H1 (cell line): Measurements from ENCODE around the gene PHKA1. TPM values are rescaled to one million over a fixed set of nuclear protein-coding genes. Genes with fewer than 3 reads are reported as not detected.

ENCODE experiments used
- CTCF ChIA-PET: fragments of 300-600 bp; sonication (Branson Sonifier 250); formaldehyde crosslinking; loops from one replicate; lab custom pipeline; 2021; ENCODE audit not compliant: partially characterized antibody; lab: Charles Lee
- POLR2A ChIA-PET: fragments of 300-600 bp; sonication (Branson Sonifier 250); formaldehyde crosslinking; loops from one replicate; lab custom pipeline; 2021; ENCODE audit warnings: inconsistent platforms; ENCODE audit not compliant: partially characterized antibody; lab: Charles Lee
- DNase-seq, 2 experiments: peaks; one replicate each; pipeline versions ENCODE4 v3.0.0 to v3.0.0-alpha.2; 2010 to 2022; ENCODE audit warnings: low spot score in 2 of 2, low read depth in 1 of 2, mixed read lengths in 1 of 2
- FAIRE-seq: peaks from 2 replicates; lab custom pipeline; 2011; peaks lifted over from hg19 to GRCh38; lab: Jason Lieb, UNC
- H2AFZ ChIP-seq: 2 replicates; pipeline ENCODE4 v1.8.1; 2012; ENCODE audit warnings: low read length, inconsistent platforms
- H2AK5ac ChIP-seq: 2 replicates; pipeline ENCODE4 v1.6.1; 2013; ENCODE audit warnings: low read depth, low read length
- H2BK120ac ChIP-seq: replicated peaks from 2 replicates; pipeline ENCODE3; 2013; ENCODE audit warnings: low read depth, low read length, inconsistent platforms
- H2BK12ac ChIP-seq: 2 replicates; pipeline ENCODE4 v1.6.1; 2013; ENCODE audit warnings: low read depth, low read length
- H2BK15ac ChIP-seq: 2 replicates; pipeline ENCODE4 v1.6.1; 2013; ENCODE audit warnings: low read length
- H2BK20ac ChIP-seq: 2 replicates; pipeline ENCODE4 v1.6.1; 2013; ENCODE audit warnings: low read length
- H2BK5ac ChIP-seq: 2 replicates; pipeline ENCODE4 v1.6.1; 2013; ENCODE audit warnings: low read depth, low read length
- H3K14ac ChIP-seq: 2 replicates; pipeline ENCODE4 v1.6.1; 2013; ENCODE audit warnings: inconsistent platforms; ENCODE audit not compliant: insufficient read length
- H3K18ac ChIP-seq: 2 replicates; pipeline ENCODE4 v1.6.1; 2013; ENCODE audit warnings: low read length; ENCODE audit errors: extremely low read depth
- H3K23ac ChIP-seq: 2 replicates; pipeline ENCODE4 v1.6.1; 2013; ENCODE audit warnings: inconsistent platforms; ENCODE audit not compliant: insufficient read length
- H3K23me2 ChIP-seq: 2 replicates; pipeline ENCODE4 v1.6.1; 2013; ENCODE audit warnings: low read depth, low read length
- H3K27ac ChIP-seq: 2 replicates; pipeline ENCODE4 v1.6.1; 2011; ENCODE audit warnings: low read depth, low read length, inconsistent platforms
- H3K27me3 ChIP-seq, 4 experiments: replicated peaks in 1 of 4; 1 replicate in 1 of 4; 2 replicates in 3 of 4; pipeline versions ENCODE4 v1.6.1 to v1.8.1; 2011 to 2013; ENCODE audit warnings: low read length in 3 of 4, mild to moderate bottlenecking in 3 of 4, inconsistent platforms in 2 of 4, mixed read lengths in 2 of 4, moderate library complexity in 1 of 4; ENCODE audit not compliant: control insufficient read depth in 3 of 4, insufficient read depth in 3 of 4; ENCODE audit errors: extremely low read depth in 1 of 4
- H3K36me3 ChIP-seq, 4 experiments: 2 replicates each; pipeline versions ENCODE4 v1.6.1 to v1.8.1; 2011 to 2013; ENCODE audit warnings: mild to moderate bottlenecking in 4 of 4, low read length in 3 of 4, moderate library complexity in 2 of 4, control low read depth in 1 of 4, inconsistent platforms in 1 of 4; ENCODE audit not compliant: insufficient read depth in 4 of 4, control insufficient read depth in 2 of 4
- H3K4ac ChIP-seq: replicated peaks from 2 replicates; pipeline ENCODE3; 2013; ENCODE audit warnings: low read length, low read depth, mixed read lengths, inconsistent platforms; ENCODE audit not compliant: insufficient read length
- H3K4me1 ChIP-seq, 4 experiments: replicated peaks in 1 of 4; 1 replicate in 1 of 4; 2 replicates in 3 of 4; pipeline versions ENCODE4 v1.6.1 to v1.8.1; 2011 to 2013; ENCODE audit warnings: low read length in 3 of 4, inconsistent platforms in 2 of 4, mixed read lengths in 1 of 4; ENCODE audit not compliant: insufficient read depth in 4 of 4, control insufficient read depth in 3 of 4
- H3K4me2 ChIP-seq, 2 experiments: 2 replicates each; pipeline versions ENCODE4 v1.6.1 to v1.8.1; 2011 to 2013; ENCODE audit warnings: low read depth in 2 of 2, low read length in 2 of 2, control low read depth in 1 of 2, inconsistent platforms in 1 of 2, mild to moderate bottlenecking in 1 of 2; ENCODE audit not compliant: insufficient read depth in 1 of 2
- H3K4me3 ChIP-seq, 4 experiments: fragments of 200-600, 300-600 bp in 1 of 4; sonication (generic), shearing (Covaris generic), sonication (Bioruptor Twin) in 1 of 4; 2 replicates each; pipeline versions ENCODE4 v1.5.1 to v1.8.1; 2011 to 2016; ENCODE audit warnings: low read length in 4 of 4, low read depth in 3 of 4, control low read depth in 2 of 4, inconsistent platforms in 2 of 4, mild to moderate bottlenecking in 2 of 4, mixed read lengths in 1 of 4, moderate library complexity in 1 of 4; ENCODE audit not compliant: insufficient read depth in 2 of 4; ENCODE audit errors: extremely low read depth in 1 of 4
- H3K56ac ChIP-seq: replicated peaks from 2 replicates; pipeline ENCODE3; 2013; ENCODE audit warnings: low read depth, mild to moderate bottlenecking, mixed read lengths, low read length, inconsistent platforms; ENCODE audit not compliant: insufficient read length
- H3K79me1 ChIP-seq: 2 replicates; pipeline ENCODE4 v1.6.1; 2013; ENCODE audit warnings: low read depth, low read length, control low read depth
- H3K79me2 ChIP-seq, 2 experiments: 2 replicates each; pipeline versions ENCODE4 v1.6.1 to v1.8.1; 2012 to 2013; ENCODE audit warnings: low read length in 2 of 2, mild to moderate bottlenecking in 2 of 2, inconsistent platforms in 1 of 2; ENCODE audit not compliant: insufficient read depth in 2 of 2, control insufficient read depth in 1 of 2
- H3K9ac ChIP-seq, 4 experiments: replicated peaks in 1 of 4; 1 replicate in 1 of 4; 2 replicates in 3 of 4; pipeline versions ENCODE4 v1.6.1 to v1.8.1; 2011 to 2013; ENCODE audit warnings: low read depth in 3 of 4, low read length in 3 of 4, control low read depth in 2 of 4, mild to moderate bottlenecking in 2 of 4, moderate library complexity in 2 of 4, inconsistent platforms in 1 of 4; ENCODE audit errors: extremely low read depth in 1 of 4
- H3K9me3 ChIP-seq, 2 experiments: 2 replicates each; pipeline versions ENCODE4 v1.6.1 to v1.8.1; 2012 to 2013; ENCODE audit warnings: mild to moderate bottlenecking in 2 of 2, moderate library complexity in 2 of 2, control low read depth in 1 of 2, inconsistent platforms in 1 of 2, low read depth in 1 of 2, low read length in 1 of 2, mixed read lengths in 1 of 2; ENCODE audit not compliant: insufficient read depth in 2 of 2
- H4K20me1 ChIP-seq, 2 experiments: replicated peaks in 1 of 2; 2 replicates each; pipeline versions ENCODE3 to v1.8.1; 2011 to 2013; ENCODE audit warnings: inconsistent platforms in 2 of 2, low read length in 2 of 2, mild to moderate bottlenecking in 1 of 2; ENCODE audit not compliant: insufficient read depth in 2 of 2, control insufficient read depth in 1 of 2
- H4K5ac ChIP-seq: 2 replicates; pipeline ENCODE4 v1.6.1; 2013; ENCODE audit warnings: low read length, low read depth, mixed read lengths, inconsistent platforms; ENCODE audit not compliant: insufficient read length
- H4K8ac ChIP-seq: 2 replicates; pipeline ENCODE4 v1.8.0; 2013; ENCODE audit warnings: mild to moderate bottlenecking, moderate library complexity, low read length, inconsistent platforms; ENCODE audit not compliant: insufficient read depth; ENCODE audit errors: extremely low read depth
- H4K91ac ChIP-seq: replicated peaks from 2 replicates; pipeline ENCODE3; 2013; ENCODE audit warnings: low read length, mixed read lengths, inconsistent platforms; ENCODE audit not compliant: insufficient read length
- EZH2 ChIP-seq: fragments of 200-600 bp; sonication (generic); IDR thresholded peaks from 2 replicates; pipeline ENCODE4 v1.7.1; 2012; ENCODE audit warnings: low read depth, mild to moderate bottlenecking, moderate library complexity, low read length, inconsistent platforms; ENCODE audit not compliant: severe bottlenecking
- HDAC2 ChIP-seq, 2 experiments: fragments of 300-600 bp in 1 of 2; sonication (generic) in 1 of 2; IDR thresholded peaks; 2 replicates each; pipeline ENCODE4 v1.6.1; 2011 to 2012; ENCODE audit warnings: low read depth in 2 of 2, low read length in 2 of 2, mild to moderate bottlenecking in 2 of 2, moderate library complexity in 2 of 2, borderline replicate concordance in 1 of 2, inconsistent platforms in 1 of 2
- NANOG ChIP-seq: IDR thresholded peaks from 2 replicates; pipeline ENCODE4 v1.6.1; 2011; ENCODE audit warnings: low read length, low read depth, mild to moderate bottlenecking, inconsistent platforms; ENCODE audit not compliant: insufficient read depth, poor library complexity, severe bottlenecking
- PHF8 ChIP-seq: fragments of 200-600 bp; sonication (generic); conservative IDR thresholded peaks from 2 replicates; pipeline ENCODE4 v1.7.1; 2012; ENCODE audit warnings: low read depth, mild to moderate bottlenecking, inconsistent platforms, low read length, moderate library complexity
- POLR2AphosphoS5 ChIP-seq: IDR thresholded peaks from 2 replicates; pipeline ENCODE4 v1.6.1; 2011; ENCODE audit warnings: low read depth, low read length
- RNF2 ChIP-seq: fragments of 200-900, 300-1000 bp; sonication (generic); IDR thresholded peaks from 2 replicates; pipeline ENCODE4 v1.7.1; 2016; ENCODE audit warnings: borderline replicate concordance, low read depth, mild to moderate bottlenecking, antibody characterized with exemption, low read length; ENCODE audit not compliant: poor library complexity, severe bottlenecking; ENCODE audit errors: missing control alignments
- RXRA ChIP-seq: IDR thresholded peaks from 2 replicates; pipeline ENCODE4 v1.6.1; 2011; ENCODE audit warnings: low read depth, mild to moderate bottlenecking, low read length, moderate library complexity; ENCODE audit not compliant: insufficient read depth
- SP1 ChIP-seq: IDR thresholded peaks from 2 replicates; pipeline ENCODE4 v1.6.1; 2011; ENCODE audit warnings: low read depth, low read length
- SUZ12 ChIP-seq: fragments of 200-600 bp; sonication (generic); IDR thresholded peaks from 2 replicates; pipeline ENCODE4 v1.6.1; 2012; ENCODE audit warnings: mild to moderate bottlenecking, inconsistent platforms, low read length, moderate library complexity, mixed read lengths
- ZNF274 ChIP-seq: IDR thresholded peaks from 2 replicates; pipeline ENCODE4 v1.7.0; 2012; ENCODE audit warnings: low read length, borderline replicate concordance; ENCODE audit errors: extremely low read depth
- polyA plus RNA-seq, 7 experiments: library from polyadenylated mRNA; depleted of rRNA in 3 of 7; stranded (reverse) in 5 of 7; unstranded in 2 of 7; fragments of >200 nt in 5 of 7; fragments of 200-250 nt in 2 of 7; gene quantifications; 1 replicate in 5 of 7; 2 replicates in 1 of 7; 4 replicates in 1 of 7; pipeline versions ENCODE4 v1.2.1 to v1.2.3, GENCODE V29; 2011 to 2013; ENCODE audit warnings: missing spikeins in 2 of 7, mixed read lengths in 2 of 7
- total RNA-seq: library from RNA; stranded (reverse); fragmentation: NEBNext Ultra II Directional; extraction: Animal tissue kit (Norgen Biotek cat#: 25700); gene quantifications from 2 replicates; pipeline ENCODE4 v1.2.1, GENCODE V29; 2021
- TF ChIP-seq, protein P1 (sequence below): IDR thresholded peaks from 2 replicates; pipeline ENCODE4 v1.6.1; 2012; ENCODE audit warnings: low read length, inconsistent platforms

PHKA1 gene
- total and polyA plus RNA-seq, 2 of the 8 experiments (the other 6 are each of a cell fraction or from before 2014, with no cell fraction given), result 4.2 to 7.2 TPM

DNA sequence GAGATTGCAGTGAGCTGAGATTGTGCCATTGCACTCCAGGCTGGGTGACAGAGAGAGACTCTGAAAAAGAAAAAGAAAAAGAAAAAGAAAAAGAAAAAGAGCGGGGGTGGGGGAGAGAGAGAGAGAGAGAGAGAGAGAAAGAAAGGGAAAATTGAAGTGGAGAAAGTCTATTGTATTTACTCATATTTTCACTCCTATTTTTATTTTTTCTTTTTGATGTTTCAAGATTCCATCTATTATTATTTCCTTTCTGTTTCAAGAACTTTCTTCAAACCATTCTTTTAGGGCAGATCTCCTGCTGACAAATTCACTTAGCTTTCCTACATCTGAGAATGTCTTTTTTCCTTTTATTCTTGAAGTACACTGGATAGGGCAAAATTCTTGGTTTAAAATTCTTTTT lies 83.9 kb downstream of the PHKA1 start (continued):
- TF ChIP-seq EZH2, result no peak

DNA sequence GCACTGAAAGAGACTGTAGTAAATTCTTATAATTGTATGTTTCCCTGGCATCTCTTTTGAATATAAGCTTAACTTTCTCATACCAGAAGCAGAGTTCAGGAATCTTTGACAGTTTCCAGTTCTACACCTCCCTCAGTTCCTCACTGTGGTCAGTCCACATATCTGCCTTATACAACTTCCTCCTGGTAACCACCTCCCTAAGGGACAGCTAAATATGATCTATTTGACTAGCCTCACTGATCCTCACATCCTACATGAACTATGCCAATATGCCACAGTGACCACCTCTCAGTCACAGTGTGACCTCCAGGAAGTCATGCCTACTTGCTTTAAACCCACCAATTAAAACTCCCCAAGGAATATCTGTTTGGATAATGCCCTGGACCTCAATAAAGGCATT lies 89.9 kb downstream of the PHKA1 start:
- Histone ChIP-seq H3K4me1 (no peaks in the 10 kb centered on the region), H3K36me3 (no peaks in the 10 kb centered on the region), H3K56ac (no peak overlapping the region), H3K79me1 (no peaks in the 10 kb centered on the region), H3K4ac (no peak overlapping the region), H2AK5ac (no peak overlapping the region), H2BK20ac (no peak overlapping the region), H2BK5ac (no peak overlapping the region), H4K5ac (no peak overlapping the region), H4K91ac (no peak overlapping the region), H3K4me2 (no peak overlapping the region), H3K23ac (no peak overlapping the region), H3K14ac (no peak overlapping the region), H3K9me3 (no peaks in the 10 kb centered on the region), H4K8ac (no peak overlapping the region), H3K4me3 (no peak overlapping the region), H2BK12ac (no peak overlapping the region), H2BK15ac (no peak overlapping the region), H3K9ac (no peak overlapping the region), H3K27ac (no peak overlapping the region), H2BK120ac (no peak overlapping the region), H2AFZ (no peak overlapping the region), H3K18ac (no peak overlapping the region), H3K79me2 (no peaks in the 10 kb centered on the region), H4K20me1 (no peaks in the 10 kb centered on the region), H3K23me2 (no peaks in the 10 kb centered on the region), H3K27me3 (no peaks in the 10 kb centered on the region)
- FAIRE-seq (no peak), DNase-seq (no peak)
- ChIA-PET POLR2A (no interaction called here), CTCF (no interaction called here)
- no peak for TF ChIP-seq SUZ12
- TF ChIP-seq POLR2AphosphoS5, result no peak
- TF ChIP-seq PHF8, result no peak
- TF ChIP-seq RNF2, result no peak
- TF ChIP-seq, protein P1, sequence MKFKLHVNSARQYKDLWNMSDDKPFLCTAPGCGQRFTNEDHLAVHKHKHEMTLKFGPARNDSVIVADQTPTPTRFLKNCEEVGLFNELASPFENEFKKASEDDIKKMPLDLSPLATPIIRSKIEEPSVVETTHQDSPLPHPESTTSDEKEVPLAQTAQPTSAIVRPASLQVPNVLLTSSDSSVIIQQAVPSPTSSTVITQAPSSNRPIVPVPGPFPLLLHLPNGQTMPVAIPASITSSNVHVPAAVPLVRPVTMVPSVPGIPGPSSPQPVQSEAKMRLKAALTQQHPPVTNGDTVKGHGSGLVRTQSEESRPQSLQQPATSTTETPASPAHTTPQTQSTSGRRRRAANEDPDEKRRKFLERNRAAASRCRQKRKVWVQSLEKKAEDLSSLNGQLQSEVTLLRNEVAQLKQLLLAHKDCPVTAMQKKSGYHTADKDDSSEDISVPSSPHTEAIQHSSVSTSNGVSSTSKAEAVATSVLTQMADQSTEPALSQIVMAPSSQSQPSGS, result no peak
- no peak for TF ChIP-seq SP1
- no peak for TF ChIP-seq ZNF274
- no peak for TF ChIP-seq NANOG
- no peak for TF ChIP-seq RXRA
- no peak for TF ChIP-seq HDAC2 (IDR thresholded peaks at IDR 0.05; ENCODE audit: borderline replicate concordance in 1 of 2, low read depth in 2 of 2, low read length in 2 of 2)
